ENCODE data around the gene SPTLC3. TPM values are rescaled to one million over a fixed set of nuclear protein-coding genes. Genes with fewer than 3 reads are reported as not detected.

Gene SPTLC3
- total and polyA plus RNA-seq, 12 donors, result 1.4 to 15.7 (median 8.7) TPM

GRCh38 chr20:12998046-12998445 lies 10.7 kb upstream of the SPTLC3 start:
- intact Hi-C loops (cut with DNase I), result no loop called here
- no peak for TF ChIP-seq CTCF (IDR thresholded peaks at IDR 0.05)
- no peak for TF ChIP-seq POLR2A (IDR thresholded peaks at IDR 0.05)
- WGBS, 4 donors, result 72 to 91% (median 83%) methylated on average over 3 of the region's 3 CpGs

GRCh38 chr20:12999201-12999600 lies 9.6 kb upstream of the SPTLC3 start:
- Histone ChIP-seq H3K9me3 (replicated peaks in 1 of 3) (no peaks in the 10 kb centered on the region), H3K27me3 (peaks cover 6% of the 10 kb centered on the region), H3K36me3 (replicated peaks in 1 of 2) (no peaks in the 10 kb centered on the region), H3K4me1 (replicated peaks in 1 of 2) (no peaks in the 10 kb centered on the region), H3K4me3 (no peak overlapping the region), H3K27ac (no peak overlapping the region)
- 78 to 90% (median 82%) methylated on average over 3 of the region's 3 CpGs for WGBS, 4 donors
- no peak for DNase-seq
- intact Hi-C loops (cut with DNase I), result no loop called here
- no peak for TF ChIP-seq POLR2A (IDR thresholded peaks at IDR 0.05)
- no peak for TF ChIP-seq CTCF (IDR thresholded peaks at IDR 0.05)

More at GRCh38 chr20:12998046-12998445, 10.7 kb upstream of the SPTLC3 start:
- H3K4me3 ChIP-seq, result no peak overlapping the region
- peaks cover 6% of the 10 kb centered on the region for H3K27me3 ChIP-seq
- no peak overlapping the region for H3K27ac ChIP-seq
- H3K9me3 ChIP-seq (replicated peaks in 1 of 3), result no peaks in the 10 kb centered on the region
- no peaks in the 10 kb centered on the region for H3K36me3 ChIP-seq (replicated peaks in 1 of 2)
- H3K4me1 ChIP-seq (replicated peaks in 1 of 2), result no peaks in the 10 kb centered on the region
- DNase-seq, result no peak

GRCh38 chr20:13002251-13002650 lies 6.5 kb upstream of the SPTLC3 start:
- no peak overlapping the region for H3K27ac ChIP-seq
- DNase-seq, result no peak
- H3K36me3 ChIP-seq (replicated peaks in 1 of 2), result no peaks in the 10 kb centered on the region
- intact Hi-C loops (cut with DNase I), result no loop called here
- TF ChIP-seq POLR2A (IDR thresholded peaks at IDR 0.05), result no peak
- no peak for TF ChIP-seq CTCF (IDR thresholded peaks at IDR 0.05)
- no peak overlapping the region for H3K4me3 ChIP-seq
- H3K9me3 ChIP-seq (replicated peaks in 1 of 3), result no peaks in the 10 kb centered on the region
- 73 to 79% (median 76%) methylated on average over 5 of the region's 5 CpGs for WGBS, 4 donors
- peaks cover 6% of the 10 kb centered on the region for H3K27me3 ChIP-seq
- H3K4me1 ChIP-seq (replicated peaks in 1 of 2), result no peaks in the 10 kb centered on the region

- Histone ChIP-seq H3K27ac (no peak overlapping the region), H3K9me3 (replicated peaks in 1 of 3) (no peaks in the 10 kb centered on the region), H3K36me3 (replicated peaks in 1 of 2) (no peaks in the 10 kb centered on the region), H3K27me3 (peaks cover 6% of the 10 kb centered on the region), H3K4me3 (no peak overlapping the region), H3K4me1 (replicated peaks in 1 of 2) (peaks cover 5 to 9% of the 10 kb centered on the region in 2 donors)
- TF ChIP-seq POLR2A (IDR thresholded peaks at IDR 0.05) (no peak), CTCF (IDR thresholded peaks at IDR 0.05) (no peak)
- no peak for DNase-seq
- 57 to 78% (median 66%) methylated on average over 3 of the region's 3 CpGs for WGBS, 4 donors
- intact Hi-C loops (cut with DNase I), result no loop called here
These were observed 1.9 kb upstream of the SPTLC3 start for GRCh38 chr20:13006825-13007224.

Data from adrenal gland (tissue), 12 donors.